Activated CD8-positive, alpha-beta T cell treated with anti-CD3 and anti-CD28 coated beads, Interleukin-2, amount 10 ng/mL, durations not matched to agents 7 days and 5 days (primary cell): Measurements from ENCODE around the gene TGOLN2. TPM values are rescaled to one million over a fixed set of nuclear protein-coding genes. Genes with fewer than 3 reads are reported as not detected.
"Not testable (repeated sequence)": the region's sequence is repeated elsewhere in the genome, so short reads cannot be mapped to it uniquely, and the experiment has no call there.

Source experiments
- ATAC-seq: fragments of 150-1000 bp; cut with Tn5 transposase; one replicate; pipeline ENCODE4 v1.10.0; 2021; ENCODE audit warnings: moderate library complexity
- CTCF ChIA-PET: fragments of 350-600 bp; sonication (Branson Sonifier 250); formaldehyde crosslinking; loops from one replicate; lab custom pipeline; 2021; ENCODE audit warnings: antibody characterized with exemption; lab: Charles Lee
- POLR2A ChIA-PET: fragments of 350-600 bp; sonication (Branson Sonifier 250); formaldehyde crosslinking; loops from one replicate; lab custom pipeline; 2021; ENCODE audit warnings: antibody characterized with exemption; lab: Charles Lee
- DNase-seq: peaks from one replicate; pipeline ENCODE4 v3.0.0-alpha.2; 2020
- H3K27ac Mint-ChIP-seq: one replicate; pipeline ENCODE4 v1.8.0; 2021; ENCODE audit warnings: mild to moderate bottlenecking, mixed read lengths
- H3K27me3 Mint-ChIP-seq: one replicate; pipeline ENCODE4 v1.8.0; 2021; ENCODE audit warnings: low read depth, mixed read lengths
- H3K36me3 Mint-ChIP-seq: one replicate; pipeline ENCODE4 v1.8.0; 2021; ENCODE audit warnings: low read depth, mixed read lengths
- H3K4me1 Mint-ChIP-seq: one replicate; pipeline ENCODE4 v1.8.0; 2021; ENCODE audit warnings: low read depth, mixed read lengths
- H3K4me3 Mint-ChIP-seq: one replicate; pipeline ENCODE4 v1.8.0; 2021; ENCODE audit warnings: mild to moderate bottlenecking, mixed read lengths
- H3K9me3 Mint-ChIP-seq: one replicate; pipeline ENCODE4 v1.8.0; 2022; ENCODE audit warnings: mixed read lengths; ENCODE audit not compliant: insufficient read depth
- total RNA-seq, 2 experiments: library from RNA; stranded (reverse); gene quantifications; one replicate each; pipeline ENCODE4 v1.2.3, GENCODE V29; 2021

TGOLN2 gene
- total RNA-seq, 2 experiments from 2014 or later, result 100 to 102 TPM

DNA sequence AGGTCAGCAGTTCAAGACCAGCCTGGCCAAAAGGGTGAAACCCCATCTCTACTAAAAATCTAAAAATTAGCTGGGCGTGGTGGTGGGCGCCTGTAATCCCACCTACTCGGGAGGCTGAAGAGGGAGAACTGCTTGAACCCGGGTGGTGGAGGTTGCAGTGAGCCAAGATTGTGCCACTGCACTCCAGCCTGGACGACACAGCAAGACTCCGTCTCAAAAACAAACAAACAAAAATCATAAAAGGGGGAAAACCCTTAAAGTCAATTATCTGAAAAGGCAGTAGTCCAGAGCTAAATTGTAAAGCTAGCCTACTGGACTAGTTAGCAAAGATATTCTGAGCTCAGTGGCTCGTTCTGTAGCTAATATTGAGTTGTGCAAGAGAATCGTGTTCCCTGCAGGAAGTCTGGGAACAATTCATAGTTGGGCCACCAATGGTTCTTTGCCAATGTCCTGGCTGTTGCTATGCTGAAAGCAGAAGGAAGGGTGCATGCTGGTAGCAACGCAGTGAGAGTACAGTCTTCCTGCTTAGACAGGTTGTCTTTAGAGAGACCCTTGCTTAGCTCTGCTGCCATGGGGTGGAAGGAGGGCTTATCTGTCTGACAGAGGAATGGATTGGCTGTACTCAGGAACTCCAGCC lies 4.3 kb downstream of the TGOLN2 start:
- CTCF ChIA-PET, result interaction anchor here (3.7 kb wide), 1 partner anchor 23 kb away, joined by 15 read pairs; no protein-coding TSS in a partner anchor

DNA sequence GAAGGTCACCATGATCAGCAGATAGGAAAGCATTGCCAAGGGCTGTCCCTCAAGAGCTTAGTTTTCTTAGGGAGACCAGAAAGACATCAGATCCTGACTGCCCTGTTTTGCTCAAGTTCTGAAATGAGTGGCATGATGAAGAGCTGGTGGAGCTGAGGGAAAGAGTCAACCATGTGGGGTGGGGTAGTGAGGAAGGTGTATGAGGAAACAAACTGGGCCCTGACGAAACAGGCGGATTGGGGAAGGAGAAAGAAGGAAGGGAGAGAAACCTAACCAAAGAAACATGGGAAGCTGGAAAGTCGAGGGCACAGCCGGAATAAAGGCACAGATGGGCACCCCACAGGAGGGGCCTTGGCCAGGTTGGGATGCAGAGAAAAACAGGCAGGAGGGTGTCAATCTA lies 8.0 kb downstream of the TGOLN2 start:
- DNase-seq (no peak), ATAC-seq (no peak)
- POLR2A ChIA-PET, result interaction anchor here (1.4 to 3.6 kb wide), 3 partner anchors 7 to 219 kb away, joined by 4 to 43 read pairs (median 9); partner anchors contain the start of gene TGOLN2
- Mint-ChIP-seq H3K4me1 (peaks cover 71% of the 10 kb centered on the region), H3K4me3 (peak overlapping the region; percentile 2), H3K27ac (peak overlapping the region; percentile 25), H3K36me3 (peaks cover 83% of the 10 kb centered on the region), H3K27me3 (no peaks in the 10 kb centered on the region), H3K9me3 (no peaks in the 10 kb centered on the region)
- CTCF ChIA-PET, result interaction anchor here (2.7 to 4.4 kb wide), 2 partner anchors 19 to 232 kb away, joined by 12 to 20 read pairs; no protein-coding TSS in a partner anchor

More for the DNA sequence above, 4.3 kb downstream of the TGOLN2 start:
- no peak for ATAC-seq
- no peaks in the 10 kb centered on the region for H3K9me3 Mint-ChIP-seq
- POLR2A ChIA-PET, result interaction anchor here (0.9 to 2.8 kb wide), 5 partner anchors 9 to 430 kb away, joined by 3 to 10 read pairs (median 4); partner anchors contain the start of genes ELMOD3 and RETSAT
- peaks cover 63% of the 10 kb centered on the region for H3K4me1 Mint-ChIP-seq
- peak overlapping the region; percentile 44 for H3K27ac Mint-ChIP-seq
- no peak for DNase-seq
- H3K36me3 Mint-ChIP-seq, result peaks cover 92% of the 10 kb centered on the region
- peak overlapping the region; percentile 97 for H3K4me3 Mint-ChIP-seq
- H3K27me3 Mint-ChIP-seq, result no peaks in the 10 kb centered on the region

- DNase-seq (no peak), ATAC-seq (peak; percentile 66)
- ChIA-PET POLR2A (interaction anchor here (0.7 to 3.6 kb wide), 4 partner anchors 8 to 227 kb away, joined by 3 to 43 read pairs (median 6); partner anchors contain the start of gene TGOLN2), CTCF (interaction anchor here (0.5 to 4.4 kb wide), 6 partner anchors 9 to 233 kb away, joined by 3 to 20 read pairs (median 4); partner anchors contain the start of genes SH2D6 and TGOLN2)
- H3K4me1 Mint-ChIP-seq, result peaks cover 62% of the 10 kb centered on the region
- H3K27me3 Mint-ChIP-seq, result no peaks in the 10 kb centered on the region
- no peaks in the 10 kb centered on the region for H3K9me3 Mint-ChIP-seq
- H3K27ac Mint-ChIP-seq, result peak overlapping the region; percentile 76
- peak overlapping the region; percentile 57 for H3K4me3 Mint-ChIP-seq
- H3K36me3 Mint-ChIP-seq, result peaks cover 80% of the 10 kb centered on the region
These were observed 9.3 kb downstream of the TGOLN2 start for GRCh38 chr2:85318222-85319074.

DNA sequence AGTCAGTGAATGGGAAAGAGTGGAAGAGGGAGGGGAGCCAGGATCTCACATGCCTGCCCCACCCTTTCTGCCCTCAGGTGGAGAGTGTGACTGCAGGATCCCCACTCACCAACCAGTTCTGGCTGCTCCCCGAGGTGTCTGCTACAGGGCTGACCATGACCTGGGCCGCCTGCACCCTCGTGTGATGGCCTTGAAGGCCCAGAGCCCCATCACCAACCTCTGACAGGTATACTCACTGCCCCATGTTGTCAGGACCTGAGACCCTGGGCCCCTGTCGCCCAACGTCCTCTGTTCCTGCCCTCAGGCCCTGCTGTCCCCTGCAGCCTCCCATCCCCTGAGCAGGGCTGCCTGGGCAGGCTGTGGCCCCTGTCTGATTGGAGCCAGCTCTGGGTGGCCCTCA lies 11.9 kb downstream of the TGOLN2 start:
- Mint-ChIP-seq H3K4me1 (peaks cover 42% of the 10 kb centered on the region), H3K36me3 (peaks cover 69% of the 10 kb centered on the region)
- CTCF ChIA-PET, ATAC-seq, H3K9me3 Mint-ChIP-seq, H3K27ac Mint-ChIP-seq, DNase-seq, H3K4me3 Mint-ChIP-seq, H3K27me3 Mint-ChIP-seq: not testable (repeated sequence)
- POLR2A ChIA-PET, result interaction anchor here (0.7 kb wide), 1 partner anchor 245 kb away, joined by 3 read pairs; the partner anchor contains the start of gene GGCX

GRCh38 chr2:85314884-85315242 lies 12.9 kb downstream of the TGOLN2 start:
- ATAC-seq, result no peak
- CTCF ChIA-PET, result interaction anchor here (1.8 kb wide), 1 partner anchor 14 kb away, joined by 10 read pairs; no protein-coding TSS in a partner anchor
- peaks cover 41% of the 10 kb centered on the region for H3K4me1 Mint-ChIP-seq
- peaks cover 60% of the 10 kb centered on the region for H3K36me3 Mint-ChIP-seq
- H3K27me3 Mint-ChIP-seq, result no peaks in the 10 kb centered on the region
- H3K9me3 Mint-ChIP-seq, result no peaks in the 10 kb centered on the region
- no peak for DNase-seq
- POLR2A ChIA-PET, result interaction anchor here (0.9 to 1.0 kb wide), 2 partner anchors 8 to 12 kb away, joined by 3 to 6 read pairs; partner anchors contain the start of gene TGOLN2
- no peak overlapping the region for H3K4me3 Mint-ChIP-seq
- H3K27ac Mint-ChIP-seq, result peak overlapping the region; percentile 59

- Mint-ChIP-seq H3K9me3 (no peaks in the 10 kb centered on the region), H3K27me3 (no peaks in the 10 kb centered on the region), H3K4me1 (peaks cover 38% of the 10 kb centered on the region), H3K4me3 (no peak overlapping the region), H3K36me3 (peaks cover 46% of the 10 kb centered on the region), H3K27ac (no peak overlapping the region)
- ATAC-seq, result no peak
- POLR2A ChIA-PET, result interaction anchor here (0.7 to 2.0 kb wide), 2 partner anchors 14 to 15 kb away, joined by 3 to 6 read pairs; partner anchors contain the start of gene TGOLN2
- no peak for DNase-seq
- CTCF ChIA-PET, result interaction anchor here (0.9 kb wide), 1 partner anchor 12 kb away, joined by 6 read pairs; no protein-coding TSS in a partner anchor
These were observed 15.4 kb downstream of the TGOLN2 start for GRCh38 chr2:85312404-85312803.

- POLR2A ChIA-PET, result interaction anchor here (1.0 to 2.7 kb wide), 4 partner anchors 9 to 101 kb away, joined by 3 to 26 read pairs (median 9); partner anchors contain the start of genes ELMOD3, RETSAT and TGOLN2
- H3K4me1 Mint-ChIP-seq, result peaks cover 39% of the 10 kb centered on the region
- peak overlapping the region; percentile 62 for H3K4me3 Mint-ChIP-seq
- H3K9me3 Mint-ChIP-seq, result no peaks in the 10 kb centered on the region
- peaks cover 32% of the 10 kb centered on the region for H3K36me3 Mint-ChIP-seq
- CTCF ChIA-PET, result interaction anchor here (0.7 to 2.8 kb wide), 4 partner anchors 10 to 385 kb away, joined by 3 to 49 read pairs (median 6); no protein-coding TSS in a partner anchor
- H3K27ac Mint-ChIP-seq, result peak overlapping the region; percentile 78
- DNase-seq (no peak), ATAC-seq (no peak)
- H3K27me3 Mint-ChIP-seq, result no peaks in the 10 kb centered on the region
These were observed 17.5 kb downstream of the TGOLN2 start for GRCh38 chr2:85310330-85310729.

- Mint-ChIP-seq H3K9me3 (no peaks in the 10 kb centered on the region), H3K27ac (peak overlapping the region; percentile 78), H3K4me1 (peaks cover 39% of the 10 kb centered on the region), H3K4me3 (peak overlapping the region; percentile 62), H3K27me3 (no peaks in the 10 kb centered on the region), H3K36me3 (peaks cover 28% of the 10 kb centered on the region)
- ChIA-PET CTCF (interaction anchor here (0.5 to 2.8 kb wide), 7 partner anchors 10 to 509 kb away, joined by 3 to 49 read pairs (median 4); partner anchors contain the start of gene TGOLN2), POLR2A (interaction anchor here (1.0 to 2.7 kb wide), 8 partner anchors 9 to 101 kb away, joined by 3 to 26 read pairs (median 8); partner anchors contain the start of genes ELMOD3, RETSAT and TGOLN2)
- ATAC-seq, result no peak
- DNase-seq, result peak; percentile 48
These were observed 18.0 kb downstream of the TGOLN2 start for GRCh38 chr2:85309699-85310321.

DNA sequence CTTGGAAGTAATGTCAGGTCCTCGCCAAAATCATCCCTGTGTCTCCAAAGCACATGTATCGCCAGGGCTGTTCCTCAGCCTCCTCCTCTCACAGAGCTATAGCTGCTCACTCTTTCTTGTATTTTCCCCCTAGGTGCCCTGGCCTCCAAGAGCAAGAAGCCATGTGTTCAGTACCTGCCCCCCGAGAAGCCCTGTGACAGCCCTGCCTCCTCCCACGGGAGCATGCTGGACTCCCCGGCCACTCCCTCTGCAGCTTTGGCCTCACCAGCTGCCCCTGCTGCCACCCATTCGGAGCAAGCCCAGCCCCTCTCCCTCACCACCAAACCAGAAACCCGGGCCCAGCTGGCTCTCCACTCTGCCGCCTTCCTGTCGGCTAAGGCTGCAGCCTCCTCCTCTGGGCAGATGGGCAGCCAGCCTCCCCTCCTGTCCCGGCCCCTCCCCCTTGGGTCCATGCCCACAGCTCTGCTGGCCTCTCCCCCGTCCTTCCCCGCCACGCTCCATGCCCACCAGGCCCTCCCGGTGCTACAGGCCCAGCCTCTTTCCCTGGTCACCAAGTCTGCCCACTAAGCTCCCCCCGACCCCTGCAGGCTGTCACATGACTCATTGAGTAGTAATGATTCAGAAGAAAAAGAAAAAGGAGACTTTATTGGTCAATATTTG lies 18.8 kb downstream of the TGOLN2 start:
- H3K27me3 Mint-ChIP-seq, result peaks cover 4% of the 10 kb centered on the region
- no peaks in the 10 kb centered on the region for H3K9me3 Mint-ChIP-seq
- H3K4me3 Mint-ChIP-seq, result peak overlapping the region; percentile 62
- CTCF ChIA-PET, result interaction anchor here (0.5 to 2.8 kb wide), 7 partner anchors 9 to 510 kb away, joined by 3 to 49 read pairs (median 4); partner anchors contain the start of gene TGOLN2
- H3K4me1 Mint-ChIP-seq, result peaks cover 39% of the 10 kb centered on the region
- ATAC-seq (peak; percentile 12), DNase-seq (no peak)
- peaks cover 23% of the 10 kb centered on the region for H3K36me3 Mint-ChIP-seq
- peak overlapping the region; percentile 78 for H3K27ac Mint-ChIP-seq
- POLR2A ChIA-PET, result interaction anchor here (1.0 to 2.7 kb wide), 9 partner anchors 9 to 102 kb away, joined by 3 to 26 read pairs (median 7); partner anchors contain the start of genes ELMOD3, RETSAT and TGOLN2

DNA sequence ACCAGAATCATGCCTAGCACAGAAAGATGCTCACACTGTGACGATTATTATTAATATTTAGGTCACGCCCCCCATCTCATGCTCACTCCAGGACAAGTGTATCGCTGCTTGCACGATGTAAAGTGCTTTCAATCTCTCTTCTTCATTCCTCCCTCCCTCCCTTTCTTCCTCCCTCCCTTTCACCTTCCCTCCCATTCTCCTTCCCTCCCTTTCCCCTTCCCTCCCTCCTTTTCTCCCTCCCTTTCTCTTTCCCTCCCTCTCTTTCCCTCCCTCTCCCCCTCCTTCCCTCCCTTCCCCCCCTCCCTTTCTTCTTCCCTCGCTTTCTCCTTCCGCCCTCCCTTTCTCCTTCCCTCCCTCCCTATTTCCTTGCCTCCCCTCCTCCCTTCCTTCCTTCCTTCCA lies 19.6 kb downstream of the TGOLN2 start:
- no peak for ATAC-seq
- peaks cover 4% of the 10 kb centered on the region for H3K27me3 Mint-ChIP-seq
- no peak overlapping the region for H3K4me3 Mint-ChIP-seq
- H3K27ac Mint-ChIP-seq, result peak overlapping the region; percentile 41
- peaks cover 35% of the 10 kb centered on the region for H3K4me1 Mint-ChIP-seq
- CTCF ChIA-PET, result interaction anchor here (1.6 to 2.8 kb wide), 2 partner anchors 8 to 10 kb away, joined by 6 to 49 read pairs; no protein-coding TSS in a partner anchor
- no peaks in the 10 kb centered on the region for H3K9me3 Mint-ChIP-seq
- POLR2A ChIA-PET, result interaction anchor here (1.2 to 2.7 kb wide), 4 partner anchors 10 to 19 kb away, joined by 3 to 26 read pairs (median 7); partner anchors contain the start of gene TGOLN2
- no peak for DNase-seq
- peaks cover 15% of the 10 kb centered on the region for H3K36me3 Mint-ChIP-seq
